H1 (cell line): ENCODE measurements around the gene GID4. TPM values are rescaled to one million over a fixed set of nuclear protein-coding genes. Genes with fewer than 3 reads are reported as not detected.

Source experiments
- CTCF ChIA-PET: fragments of 300-600 bp; sonication (Branson Sonifier 250); formaldehyde crosslinking; loops from one replicate; lab custom pipeline; 2021; ENCODE audit not compliant: partially characterized antibody; lab: Charles Lee
- POLR2A ChIA-PET: fragments of 300-600 bp; sonication (Branson Sonifier 250); formaldehyde crosslinking; loops from one replicate; lab custom pipeline; 2021; ENCODE audit warnings: inconsistent platforms; ENCODE audit not compliant: partially characterized antibody; lab: Charles Lee
- DNase-seq, 2 experiments: peaks; one replicate each; pipeline versions ENCODE4 v3.0.0 to v3.0.0-alpha.2; 2010 to 2022; ENCODE audit warnings: low spot score in 2 of 2, low read depth in 1 of 2, mixed read lengths in 1 of 2
- FAIRE-seq: peaks from 2 replicates; lab custom pipeline; 2011; peaks lifted over from hg19 to GRCh38; lab: Jason Lieb, UNC
- H2AFZ ChIP-seq: 2 replicates; pipeline ENCODE4 v1.8.1; 2012; ENCODE audit warnings: low read length, inconsistent platforms
- H2AK5ac ChIP-seq: 2 replicates; pipeline ENCODE4 v1.6.1; 2013; ENCODE audit warnings: low read depth, low read length
- H2BK120ac ChIP-seq: replicated peaks from 2 replicates; pipeline ENCODE3; 2013; ENCODE audit warnings: low read depth, low read length, inconsistent platforms
- H2BK12ac ChIP-seq: 2 replicates; pipeline ENCODE4 v1.6.1; 2013; ENCODE audit warnings: low read depth, low read length
- H2BK15ac ChIP-seq: 2 replicates; pipeline ENCODE4 v1.6.1; 2013; ENCODE audit warnings: low read length
- H2BK20ac ChIP-seq: 2 replicates; pipeline ENCODE4 v1.6.1; 2013; ENCODE audit warnings: low read length
- H2BK5ac ChIP-seq: 2 replicates; pipeline ENCODE4 v1.6.1; 2013; ENCODE audit warnings: low read depth, low read length
- H3K14ac ChIP-seq: 2 replicates; pipeline ENCODE4 v1.6.1; 2013; ENCODE audit warnings: inconsistent platforms; ENCODE audit not compliant: insufficient read length
- H3K18ac ChIP-seq: 2 replicates; pipeline ENCODE4 v1.6.1; 2013; ENCODE audit warnings: low read length; ENCODE audit errors: extremely low read depth
- H3K23ac ChIP-seq: 2 replicates; pipeline ENCODE4 v1.6.1; 2013; ENCODE audit warnings: inconsistent platforms; ENCODE audit not compliant: insufficient read length
- H3K23me2 ChIP-seq: 2 replicates; pipeline ENCODE4 v1.6.1; 2013; ENCODE audit warnings: low read depth, low read length
- H3K27ac ChIP-seq: 2 replicates; pipeline ENCODE4 v1.6.1; 2011; ENCODE audit warnings: low read depth, low read length, inconsistent platforms
- H3K27me3 ChIP-seq, 4 experiments: replicated peaks in 1 of 4; 1 replicate in 1 of 4; 2 replicates in 3 of 4; pipeline versions ENCODE4 v1.6.1 to v1.8.1; 2011 to 2013; ENCODE audit warnings: low read length in 3 of 4, mild to moderate bottlenecking in 3 of 4, inconsistent platforms in 2 of 4, mixed read lengths in 2 of 4, moderate library complexity in 1 of 4; ENCODE audit not compliant: control insufficient read depth in 3 of 4, insufficient read depth in 3 of 4; ENCODE audit errors: extremely low read depth in 1 of 4
- H3K36me3 ChIP-seq, 4 experiments: 2 replicates each; pipeline versions ENCODE4 v1.6.1 to v1.8.1; 2011 to 2013; ENCODE audit warnings: mild to moderate bottlenecking in 4 of 4, low read length in 3 of 4, moderate library complexity in 2 of 4, control low read depth in 1 of 4, inconsistent platforms in 1 of 4; ENCODE audit not compliant: insufficient read depth in 4 of 4, control insufficient read depth in 2 of 4
- H3K4ac ChIP-seq: replicated peaks from 2 replicates; pipeline ENCODE3; 2013; ENCODE audit warnings: low read length, low read depth, mixed read lengths, inconsistent platforms; ENCODE audit not compliant: insufficient read length
- H3K4me1 ChIP-seq, 4 experiments: replicated peaks in 1 of 4; 1 replicate in 1 of 4; 2 replicates in 3 of 4; pipeline versions ENCODE4 v1.6.1 to v1.8.1; 2011 to 2013; ENCODE audit warnings: low read length in 3 of 4, inconsistent platforms in 2 of 4, mixed read lengths in 1 of 4; ENCODE audit not compliant: insufficient read depth in 4 of 4, control insufficient read depth in 3 of 4
- H3K4me2 ChIP-seq, 2 experiments: 2 replicates each; pipeline versions ENCODE4 v1.6.1 to v1.8.1; 2011 to 2013; ENCODE audit warnings: low read depth in 2 of 2, low read length in 2 of 2, control low read depth in 1 of 2, inconsistent platforms in 1 of 2, mild to moderate bottlenecking in 1 of 2; ENCODE audit not compliant: insufficient read depth in 1 of 2
- H3K4me3 ChIP-seq, 4 experiments: fragments of 200-600, 300-600 bp in 1 of 4; sonication (generic), shearing (Covaris generic), sonication (Bioruptor Twin) in 1 of 4; 2 replicates each; pipeline versions ENCODE4 v1.5.1 to v1.8.1; 2011 to 2016; ENCODE audit warnings: low read length in 4 of 4, low read depth in 3 of 4, control low read depth in 2 of 4, inconsistent platforms in 2 of 4, mild to moderate bottlenecking in 2 of 4, mixed read lengths in 1 of 4, moderate library complexity in 1 of 4; ENCODE audit not compliant: insufficient read depth in 2 of 4; ENCODE audit errors: extremely low read depth in 1 of 4
- H3K56ac ChIP-seq: replicated peaks from 2 replicates; pipeline ENCODE3; 2013; ENCODE audit warnings: low read depth, mild to moderate bottlenecking, mixed read lengths, low read length, inconsistent platforms; ENCODE audit not compliant: insufficient read length
- H3K79me1 ChIP-seq: 2 replicates; pipeline ENCODE4 v1.6.1; 2013; ENCODE audit warnings: low read depth, low read length, control low read depth
- H3K79me2 ChIP-seq, 2 experiments: 2 replicates each; pipeline versions ENCODE4 v1.6.1 to v1.8.1; 2012 to 2013; ENCODE audit warnings: low read length in 2 of 2, mild to moderate bottlenecking in 2 of 2, inconsistent platforms in 1 of 2; ENCODE audit not compliant: insufficient read depth in 2 of 2, control insufficient read depth in 1 of 2
- H3K9ac ChIP-seq, 4 experiments: replicated peaks in 1 of 4; 1 replicate in 1 of 4; 2 replicates in 3 of 4; pipeline versions ENCODE4 v1.6.1 to v1.8.1; 2011 to 2013; ENCODE audit warnings: low read depth in 3 of 4, low read length in 3 of 4, control low read depth in 2 of 4, mild to moderate bottlenecking in 2 of 4, moderate library complexity in 2 of 4, inconsistent platforms in 1 of 4; ENCODE audit errors: extremely low read depth in 1 of 4
- H3K9me3 ChIP-seq, 2 experiments: 2 replicates each; pipeline versions ENCODE4 v1.6.1 to v1.8.1; 2012 to 2013; ENCODE audit warnings: mild to moderate bottlenecking in 2 of 2, moderate library complexity in 2 of 2, control low read depth in 1 of 2, inconsistent platforms in 1 of 2, low read depth in 1 of 2, low read length in 1 of 2, mixed read lengths in 1 of 2; ENCODE audit not compliant: insufficient read depth in 2 of 2
- H4K20me1 ChIP-seq, 2 experiments: replicated peaks in 1 of 2; 2 replicates each; pipeline versions ENCODE3 to v1.8.1; 2011 to 2013; ENCODE audit warnings: inconsistent platforms in 2 of 2, low read length in 2 of 2, mild to moderate bottlenecking in 1 of 2; ENCODE audit not compliant: insufficient read depth in 2 of 2, control insufficient read depth in 1 of 2
- H4K5ac ChIP-seq: 2 replicates; pipeline ENCODE4 v1.6.1; 2013; ENCODE audit warnings: low read length, low read depth, mixed read lengths, inconsistent platforms; ENCODE audit not compliant: insufficient read length
- H4K8ac ChIP-seq: 2 replicates; pipeline ENCODE4 v1.8.0; 2013; ENCODE audit warnings: mild to moderate bottlenecking, moderate library complexity, low read length, inconsistent platforms; ENCODE audit not compliant: insufficient read depth; ENCODE audit errors: extremely low read depth
- H4K91ac ChIP-seq: replicated peaks from 2 replicates; pipeline ENCODE3; 2013; ENCODE audit warnings: low read length, mixed read lengths, inconsistent platforms; ENCODE audit not compliant: insufficient read length
- ASH2L ChIP-seq: fragments of 200-600, 300-600 bp; sonication (generic); IDR thresholded peaks from one replicate; pipeline ENCODE4 v1.7.1; 2017; ENCODE audit warnings: low read length
- CBX8 ChIP-seq: fragments of 300-800, 300-1000 bp; sonication (generic); IDR thresholded peaks from 2 replicates; pipeline ENCODE4 v1.7.1; 2016; ENCODE audit warnings: low read depth, low read length, borderline replicate concordance
- EZH2 ChIP-seq: fragments of 200-600 bp; sonication (generic); IDR thresholded peaks from 2 replicates; pipeline ENCODE4 v1.7.1; 2012; ENCODE audit warnings: low read depth, mild to moderate bottlenecking, moderate library complexity, low read length, inconsistent platforms; ENCODE audit not compliant: severe bottlenecking
- GABPA ChIP-seq: IDR thresholded peaks from 2 replicates; pipeline ENCODE4 v1.6.1; 2011; ENCODE audit warnings: mild to moderate bottlenecking, low read length, moderate library complexity, borderline replicate concordance; ENCODE audit not compliant: insufficient read depth
- JUN ChIP-seq: IDR thresholded peaks from 2 replicates; pipeline ENCODE4 v1.6.1; 2011; ENCODE audit warnings: low read depth, mild to moderate bottlenecking, improper control_type of control experiment, low read length
- JUND ChIP-seq: IDR thresholded peaks from 2 replicates; pipeline ENCODE4 v1.6.1; 2011; ENCODE audit warnings: mild to moderate bottlenecking, improper control_type of control experiment, low read length
- POLR2A ChIP-seq, 2 experiments: IDR thresholded peaks; 1 replicate in 1 of 2; 2 replicates in 1 of 2; pipeline ENCODE4 v1.6.1; 2011; ENCODE audit warnings: low read depth in 2 of 2, low read length in 2 of 2, mild to moderate bottlenecking in 2 of 2; ENCODE audit errors: control extremely low read depth in 1 of 2
- RFX5 ChIP-seq: IDR thresholded peaks from 2 replicates; pipeline ENCODE4 v1.6.1; 2011; ENCODE audit warnings: low read depth, low read length, improper control_type of control experiment, borderline replicate concordance
- SAP30 ChIP-seq: fragments of 300-600 bp; sonication (generic); IDR thresholded peaks from 2 replicates; pipeline ENCODE4 v1.7.1; 2012; ENCODE audit warnings: low read length, moderate library complexity, mild to moderate bottlenecking, inconsistent platforms; ENCODE audit not compliant: insufficient read depth, insufficient replicate concordance
- TBP ChIP-seq: IDR thresholded peaks from 2 replicates; pipeline ENCODE4 v1.6.1; 2011; ENCODE audit warnings: low read depth, low read length, improper control_type of control experiment
- WGBS, 2 experiments: shearing (Covaris generic) in 1 of 2; methylation state at CpG; one replicate each; pipeline versions ENCODE4 v1.1.6 to v1.1.7; 2013 to 2015; ENCODE audit warnings: low lambda C conversion rate in 2 of 2, mixed read lengths in 2 of 2, inconsistent platforms in 1 of 2, low coverage in 1 of 2, missing lambda C conversion rate in 1 of 2; ENCODE audit not compliant: insufficient replicate concordance in 2 of 2, insufficient coverage in 1 of 2, insufficient read length in 1 of 2; ENCODE audit errors: extremely low coverage in 1 of 2, missing lambda C conversion rate in 1 of 2; 5-methylcytosine and 5-hydroxymethylcytosine counted together
- polyA plus RNA-seq, 7 experiments: library from polyadenylated mRNA; depleted of rRNA in 3 of 7; stranded (reverse) in 5 of 7; unstranded in 2 of 7; fragments of >200 nt in 5 of 7; fragments of 200-250 nt in 2 of 7; gene quantifications; 1 replicate in 5 of 7; 2 replicates in 1 of 7; 4 replicates in 1 of 7; pipeline versions ENCODE4 v1.2.1 to v1.2.3, GENCODE V29; 2011 to 2013; ENCODE audit warnings: missing spikeins in 2 of 7, mixed read lengths in 2 of 7
- total RNA-seq: library from RNA; stranded (reverse); fragmentation: NEBNext Ultra II Directional; extraction: Animal tissue kit (Norgen Biotek cat#: 25700); gene quantifications from 2 replicates; pipeline ENCODE4 v1.2.1, GENCODE V29; 2021

Gene GID4
- total and polyA plus RNA-seq, 2 of the 8 experiments (the other 6 are each of a cell fraction or from before 2014, with no cell fraction given): 5.6 to 15.0 TPM

DNA sequence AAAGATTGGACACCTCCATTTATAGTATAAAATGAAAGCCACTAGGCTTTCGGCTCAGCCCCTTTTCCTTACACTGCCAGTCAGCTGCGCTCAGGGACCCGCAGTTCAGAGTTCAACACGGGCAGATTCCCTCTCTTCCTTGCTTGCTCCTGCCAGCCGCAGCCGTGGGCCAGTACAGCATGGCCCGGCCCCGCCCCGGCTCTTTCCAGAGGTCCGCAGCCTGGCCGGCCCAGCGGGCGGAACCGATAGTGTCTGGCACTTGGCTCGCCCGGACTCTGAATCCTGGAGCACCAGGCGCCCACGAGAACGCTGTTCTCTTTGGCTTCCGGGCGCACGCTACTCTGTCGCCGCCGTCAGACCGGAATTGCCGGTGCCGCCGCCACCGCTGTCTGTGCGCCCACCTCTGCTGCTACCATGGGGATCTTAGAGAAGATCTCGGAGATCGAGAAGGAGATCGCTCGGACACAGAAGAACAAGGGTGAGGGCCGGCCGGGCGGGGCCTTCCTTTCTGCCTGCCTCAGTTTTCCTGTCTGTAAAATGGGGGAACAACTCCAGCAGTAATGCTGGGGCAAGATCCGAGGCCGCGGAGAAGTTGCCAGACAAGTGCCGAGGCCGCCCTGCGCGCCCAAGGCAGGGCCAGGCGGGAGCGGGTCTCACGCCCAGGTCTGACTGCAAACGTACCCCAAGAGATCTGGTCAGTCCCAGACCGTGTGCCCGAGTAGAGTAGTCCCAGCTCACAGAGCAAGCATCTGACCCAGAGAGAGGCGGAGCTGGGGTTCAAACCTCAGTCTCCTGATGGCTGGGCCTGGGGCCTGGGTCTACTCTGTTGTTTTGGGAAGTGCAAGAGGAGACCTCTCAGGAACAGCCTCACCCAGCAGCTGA lies 48.6 kb downstream of the GID4 start, which contains the start of gene DRG2:
TSS of gene DRG2 (plus strand) at position 339 of the 882 bp plus-strand sequence. CDS start at position 415, 76 bp downstream.
- H3K79me1 ChIP-seq: peaks cover 7% of the 10 kb centered on the region
- H3K9me3 ChIP-seq: no peaks in the 10 kb centered on the region
- no peak within 1 kb of the TSS for H2BK15ac ChIP-seq
- no peaks in the 10 kb centered on the region for H3K27me3 ChIP-seq
- H4K20me1 ChIP-seq: no peaks in the 10 kb centered on the region
- peaks cover 2 to 3% (median 3%) of the 10 kb centered on the region in 4 experiments; a peak in 4 of 7 replicates for H3K4me1 ChIP-seq
- H4K91ac ChIP-seq: peak within 1 kb of the TSS; percentile 51
- peaks cover 0 to 3% (median 0%) of the 10 kb centered on the region in 4 experiments; a peak in 1 of 8 replicates for H3K36me3 ChIP-seq
- H3K4me3 ChIP-seq: peak within 1 kb of the TSS; percentile 59 to 93 (median 88)
- DNase-seq: peak; percentile 75 to 98
- peak within 1 kb of the TSS; percentile 86 to 88 for H3K4me2 ChIP-seq
- H2AK5ac ChIP-seq: peak within 1 kb of the TSS; percentile 95
- CTCF ChIA-PET: interaction anchor here (0.7 to 0.9 kb wide), 2 partner anchors 52 to 56 kb away, joined by 3 read pairs; no protein-coding TSS in a partner anchor
- H3K23ac ChIP-seq: no peak within 1 kb of the TSS
- H2AFZ ChIP-seq: peak within 1 kb of the TSS; percentile 91; the same call in 1 of the 2 replicates
- peak within 1 kb of the TSS; percentile 39 for H3K56ac ChIP-seq
- peak within 1 kb of the TSS; percentile 81 for H4K8ac ChIP-seq
- H3K79me2 ChIP-seq: peaks cover 3 to 20% of the 10 kb centered on the region in 2 experiments; a peak in 3 of 4 replicates
- no peak for FAIRE-seq
- H3K9ac ChIP-seq: peak within 1 kb of the TSS; percentile 46 to 66 (median 58)
- no peak within 1 kb of the TSS; the same call in none of the 2 replicates for H3K18ac ChIP-seq
- no peak within 1 kb of the TSS for H3K14ac ChIP-seq
- no peak within 1 kb of the TSS for H2BK12ac ChIP-seq
- H3K23me2 ChIP-seq: peaks cover 7% of the 10 kb centered on the region; the same call in 1 of the 2 replicates
- H3K4ac ChIP-seq: peak within 1 kb of the TSS; percentile 35
- H2BK20ac ChIP-seq: no peak within 1 kb of the TSS
- H2BK120ac ChIP-seq: no peak within 1 kb of the TSS
- H3K27ac ChIP-seq: peak within 1 kb of the TSS; percentile 17
- H4K5ac ChIP-seq: peak within 1 kb of the TSS; percentile 2
- POLR2A ChIA-PET: interaction anchor here (0.9 to 2.3 kb wide), 8 partner anchors 11 to 251 kb away, joined by 3 to 9 read pairs (median 4); partner anchors contain the start of gene SREBF1
- 6% methylated on average over 42 of the region's 52 CpGs; no CpG with 5 or more reads in 1 of the 2 experiments for WGBS, 2 experiments
- H2BK5ac ChIP-seq: peak within 1 kb of the TSS; percentile 66; the same call in 1 of the 2 replicates
- TF ChIP-seq CBX8 (no peak), SAP30 (peak; percentile 59), POLR2A (IDR thresholded peaks at IDR 0.05; ENCODE audit: control extremely low read depth in 1 of 2, low read depth in 2 of 2, low read length in 2 of 2) (peak in 1 of 2 experiments; percentile 48; a peak in 2 of 3 replicates), TBP (peak; percentile 85), ASH2L (peak; percentile 80), JUN (0 out of 2 replicates have a peak, but pooled peaks have one; percentile 64), RFX5 (no peak), EZH2 (no peak), GABPA (peak; percentile 98), JUND (0 out of 2 replicates have a peak, but pooled peaks have one; percentile 64)
